ENCODE measurements around the gene PDPK1.
A peak's percentile ranks its signal among the peaks of the same experiment; 100 is the strongest.

The PDPK1 gene

GRCh38 chr16:2584729-2585650 lies 47.2 kb downstream of the PDPK1 start:
- Histone ChIP-seq H3K36me3 (ENCODE audit: insufficient read depth, low read length) (no peaks in the 10 kb centered on the region; the same call in 1 of the 2 replicates), H3K4me3 (ENCODE audit: low read length, poor library complexity, severe bottlenecking) (no peak overlapping the region), H3K9ac (ENCODE audit: low read depth, low read length, poor library complexity, severe bottlenecking) (no peak overlapping the region), H4K20me1 (ENCODE audit: insufficient read depth, low read length, poor library complexity, severe bottlenecking) (no peaks in the 10 kb centered on the region), H2AFZ (ENCODE audit: low read length) (no peak overlapping the region), H3K9me2 (replicated peaks; ENCODE audit: low read depth, low read length) (no peaks in the 10 kb centered on the region), H3K4me2 (ENCODE audit: low read depth, low read length, poor library complexity, severe bottlenecking) (no peak overlapping the region), H3K79me2 (ENCODE audit: insufficient read depth, low read length) (no peaks in the 10 kb centered on the region), H3F3A (ENCODE audit: low read depth) (no peaks in the 10 kb centered on the region), H3K27me3 (ENCODE audit: insufficient read depth, low read length, poor library complexity, severe bottlenecking) (no peaks in the 10 kb centered on the region), H3K9me3 (ENCODE audit: insufficient read depth, low read depth, low read length) (no peaks in the 10 kb centered on the region), H3K4me1 (ENCODE audit: insufficient read depth, low read length, poor library complexity, severe bottlenecking) (no peaks in the 10 kb centered on the region)
- TF ChIP-seq EZH2phosphoT487 (IDR thresholded peaks at IDR 0.05; ENCODE audit: borderline replicate concordance) (no peak), CTCF (conservative IDR thresholded peaks at IDR 0.05; ENCODE audit: low read length) (no peak)

- no peak for TF ChIP-seq EZH2phosphoT487 (IDR thresholded peaks at IDR 0.05; ENCODE audit: borderline replicate concordance)
- TF ChIP-seq CTCF (conservative IDR thresholded peaks at IDR 0.05; ENCODE audit: low read length): no peak
- Histone ChIP-seq H2AFZ (ENCODE audit: low read length) (no peak overlapping the region), H4K20me1 (ENCODE audit: insufficient read depth, low read length, poor library complexity, severe bottlenecking) (no peaks in the 10 kb centered on the region), H3K4me3 (ENCODE audit: low read length, poor library complexity, severe bottlenecking) (no peak overlapping the region), H3K4me1 (ENCODE audit: insufficient read depth, low read length, poor library complexity, severe bottlenecking) (no peaks in the 10 kb centered on the region), H3K27me3 (ENCODE audit: insufficient read depth, low read length, poor library complexity, severe bottlenecking) (no peaks in the 10 kb centered on the region), H3K9ac (ENCODE audit: low read depth, low read length, poor library complexity, severe bottlenecking) (no peak overlapping the region), H3K9me3 (ENCODE audit: insufficient read depth, low read depth, low read length) (no peaks in the 10 kb centered on the region), H3K36me3 (ENCODE audit: insufficient read depth, low read length) (no peaks in the 10 kb centered on the region; the same call in 1 of the 2 replicates), H3K9me2 (replicated peaks; ENCODE audit: low read depth, low read length) (no peaks in the 10 kb centered on the region), H3K4me2 (ENCODE audit: low read depth, low read length, poor library complexity, severe bottlenecking) (no peak overlapping the region), H3F3A (ENCODE audit: low read depth) (no peaks in the 10 kb centered on the region), H3K79me2 (ENCODE audit: insufficient read depth, low read length) (no peaks in the 10 kb centered on the region)
Measured at GRCh38 chr16:2585651-2586081, 47.8 kb downstream of the PDPK1 start.

GRCh38 chr16:2586241-2586640 lies 48.4 kb downstream of the PDPK1 start:
- Histone ChIP-seq H3K4me3 (ENCODE audit: low read length, poor library complexity, severe bottlenecking) (no peak overlapping the region), H3K9me3 (ENCODE audit: insufficient read depth, low read depth, low read length) (no peaks in the 10 kb centered on the region), H3K27me3 (ENCODE audit: insufficient read depth, low read length, poor library complexity, severe bottlenecking) (no peaks in the 10 kb centered on the region), H3K4me2 (ENCODE audit: low read depth, low read length, poor library complexity, severe bottlenecking) (no peak overlapping the region), H2AFZ (ENCODE audit: low read length) (no peak overlapping the region), H3K36me3 (ENCODE audit: insufficient read depth, low read length) (no peaks in the 10 kb centered on the region; the same call in 1 of the 2 replicates), H3K9me2 (replicated peaks; ENCODE audit: low read depth, low read length) (no peaks in the 10 kb centered on the region), H4K20me1 (ENCODE audit: insufficient read depth, low read length, poor library complexity, severe bottlenecking) (no peaks in the 10 kb centered on the region), H3F3A (ENCODE audit: low read depth) (no peaks in the 10 kb centered on the region), H3K79me2 (ENCODE audit: insufficient read depth, low read length) (no peaks in the 10 kb centered on the region), H3K9ac (ENCODE audit: low read depth, low read length, poor library complexity, severe bottlenecking) (no peak overlapping the region), H3K4me1 (ENCODE audit: insufficient read depth, low read length, poor library complexity, severe bottlenecking) (no peaks in the 10 kb centered on the region)
- TF ChIP-seq CTCF (conservative IDR thresholded peaks at IDR 0.05; ENCODE audit: low read length) (peak; percentile 24), EZH2phosphoT487 (IDR thresholded peaks at IDR 0.05; ENCODE audit: borderline replicate concordance) (no peak)

All from Loucy (cell line).